OCI-LY1 (cell line): Measurements from ENCODE around the gene NDUFAF8.

Source experiments
- H2AFZ ChIP-seq: fragments of 200-600 bp; sonication (generic), shearing (Covaris generic); 2 replicates; pipeline ENCODE4 v1.6.0; 2014; ENCODE audit warnings: antibody characterized with exemption, mild to moderate bottlenecking, low read length
- H3F3A ChIP-seq: fragments of 200-600 bp; sonication (generic), shearing (Covaris generic); 2 replicates; pipeline ENCODE4 v1.6.0; 2014; ENCODE audit warnings: mild to moderate bottlenecking, antibody characterized with exemption, low read length, moderate library complexity; ENCODE audit not compliant: insufficient read depth
- H3K27ac ChIP-seq: fragments of 200-600 bp; sonication (generic); 2 replicates; pipeline ENCODE4 v1.5.1; 2014; ENCODE audit warnings: low read length, mixed run types, mild to moderate bottlenecking, low read depth; ENCODE audit not compliant: poor library complexity, severe bottlenecking
- H3K27me3 ChIP-seq: fragments of 200-600 bp; sonication (generic); 2 replicates; pipeline ENCODE4 v1.6.0; 2014; ENCODE audit warnings: antibody characterized with exemption, mild to moderate bottlenecking, low read length, moderate library complexity; ENCODE audit not compliant: insufficient read depth
- H3K36me3 ChIP-seq: fragments of 200-600 bp; sonication (generic); 2 replicates; pipeline ENCODE4 v1.6.1; 2014; ENCODE audit warnings: mild to moderate bottlenecking, antibody characterized with exemption, low read length, moderate library complexity, mixed read lengths; ENCODE audit not compliant: insufficient read depth
- H3K4me1 ChIP-seq: fragments of 200-600 bp; sonication (generic); 2 replicates; pipeline ENCODE4 v1.5.1; 2014; ENCODE audit warnings: mild to moderate bottlenecking, low read length, moderate library complexity; ENCODE audit not compliant: insufficient read depth, severe bottlenecking
- H3K4me2 ChIP-seq: fragments of 200-600 bp; sonication (generic), shearing (Covaris generic); 2 replicates; pipeline ENCODE4 v1.6.1; 2014; ENCODE audit warnings: low read length
- H3K4me3 ChIP-seq: fragments of 200-600 bp; sonication (generic); 2 replicates; pipeline ENCODE4 v1.5.1; 2014; ENCODE audit warnings: low read length, low read depth, mild to moderate bottlenecking, mixed read lengths; ENCODE audit not compliant: poor library complexity, severe bottlenecking
- H3K79me2 ChIP-seq: fragments of 200-600 bp; shearing (Covaris generic); 2 replicates; pipeline ENCODE4 v1.6.1; 2016; ENCODE audit warnings: mixed run types, low read length, mixed read lengths; ENCODE audit not compliant: insufficient read depth
- H3K9ac ChIP-seq: fragments of 200-600 bp; sonication (generic), shearing (Covaris generic); 2 replicates; pipeline ENCODE4 v1.6.1; 2014; ENCODE audit warnings: mild to moderate bottlenecking, low read length, mixed read lengths
- H3K9me2 ChIP-seq: fragments of 200-600 bp; sonication (generic), shearing (Covaris generic); 2 replicates; pipeline ENCODE4 v1.6.1; 2014; ENCODE audit warnings: low read depth, mild to moderate bottlenecking, low read length, mixed read lengths
- H3K9me3 ChIP-seq: fragments of 200-600 bp; shearing (Covaris generic); 2 replicates; pipeline ENCODE4 v1.6.1; 2014; ENCODE audit warnings: low read length, mixed read lengths
- H4K20me1 ChIP-seq: fragments of 200-600 bp; sonication (generic), shearing (Covaris generic); 2 replicates; pipeline ENCODE4 v1.6.0; 2016; ENCODE audit warnings: mild to moderate bottlenecking, low read length; ENCODE audit not compliant: insufficient read depth
- EZH2 ChIP-seq: fragments of 200-600 bp; sonication (generic), shearing (Covaris generic); IDR thresholded peaks from 2 replicates; pipeline ENCODE4 v1.8.0; 2017; ENCODE audit warnings: borderline replicate concordance, mixed run types, mild to moderate bottlenecking, antibody characterized with exemption, low read length, moderate library complexity, mixed read lengths
- TF ChIP-seq, protein P1 (sequence below): fragments of 200-600 bp; sonication (generic), shearing (Covaris generic); IDR thresholded peaks from 2 replicates; pipeline ENCODE4 v1.5.1; 2017; ENCODE audit warnings: mild to moderate bottlenecking, antibody characterized with exemption, low read length, moderate library complexity, mixed read lengths

The NDUFAF8 gene

DNA sequence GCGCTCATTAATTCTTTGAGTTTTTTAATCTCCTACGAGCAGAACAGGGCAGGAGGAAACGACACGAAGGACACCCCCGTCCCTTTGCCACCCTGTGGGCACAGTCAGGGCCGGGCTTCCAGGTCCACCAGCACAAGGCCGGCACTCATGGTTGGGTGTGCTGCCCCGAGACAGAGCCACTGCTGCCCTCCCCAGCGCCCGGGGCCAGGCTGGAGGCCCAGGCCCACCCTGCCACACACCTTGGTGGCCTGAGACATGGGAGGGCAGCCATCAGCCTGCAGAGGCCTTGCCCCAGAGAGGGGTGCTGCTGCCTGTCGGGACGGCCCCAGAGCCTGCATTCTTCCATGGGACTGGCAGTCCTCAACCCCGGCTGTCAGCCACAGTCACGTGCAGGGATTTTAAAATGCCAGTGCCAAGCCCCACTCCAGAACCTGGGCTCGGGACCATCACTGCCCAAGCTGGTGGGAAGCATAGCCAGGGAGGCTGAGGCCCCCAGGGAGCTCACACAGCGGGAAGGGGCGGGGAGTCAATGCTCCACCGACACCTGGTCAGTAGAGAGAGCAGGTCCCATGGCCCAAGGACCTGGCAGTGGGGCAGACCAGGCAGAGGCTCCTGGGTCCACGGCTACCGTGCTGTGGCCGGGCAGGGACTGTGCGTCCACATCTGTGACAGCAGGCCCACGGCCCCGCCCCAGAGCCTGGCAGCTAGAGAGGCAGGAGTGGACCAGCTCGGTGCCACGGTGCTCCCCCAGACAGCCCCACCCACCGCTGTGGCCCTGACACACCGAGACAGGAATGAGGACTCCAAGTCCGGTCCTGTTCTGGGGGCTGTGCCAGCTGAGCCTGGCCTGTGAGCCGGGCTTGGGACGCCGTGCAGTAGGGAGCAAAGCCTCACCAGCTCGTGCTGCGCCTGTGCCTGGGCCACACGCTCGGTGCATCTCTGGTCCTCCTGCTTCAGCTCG lies 43.9 kb upstream of the NDUFAF8 start:
- no peak overlapping the region for H3K4me3 ChIP-seq
- TF ChIP-seq, protein P1, sequence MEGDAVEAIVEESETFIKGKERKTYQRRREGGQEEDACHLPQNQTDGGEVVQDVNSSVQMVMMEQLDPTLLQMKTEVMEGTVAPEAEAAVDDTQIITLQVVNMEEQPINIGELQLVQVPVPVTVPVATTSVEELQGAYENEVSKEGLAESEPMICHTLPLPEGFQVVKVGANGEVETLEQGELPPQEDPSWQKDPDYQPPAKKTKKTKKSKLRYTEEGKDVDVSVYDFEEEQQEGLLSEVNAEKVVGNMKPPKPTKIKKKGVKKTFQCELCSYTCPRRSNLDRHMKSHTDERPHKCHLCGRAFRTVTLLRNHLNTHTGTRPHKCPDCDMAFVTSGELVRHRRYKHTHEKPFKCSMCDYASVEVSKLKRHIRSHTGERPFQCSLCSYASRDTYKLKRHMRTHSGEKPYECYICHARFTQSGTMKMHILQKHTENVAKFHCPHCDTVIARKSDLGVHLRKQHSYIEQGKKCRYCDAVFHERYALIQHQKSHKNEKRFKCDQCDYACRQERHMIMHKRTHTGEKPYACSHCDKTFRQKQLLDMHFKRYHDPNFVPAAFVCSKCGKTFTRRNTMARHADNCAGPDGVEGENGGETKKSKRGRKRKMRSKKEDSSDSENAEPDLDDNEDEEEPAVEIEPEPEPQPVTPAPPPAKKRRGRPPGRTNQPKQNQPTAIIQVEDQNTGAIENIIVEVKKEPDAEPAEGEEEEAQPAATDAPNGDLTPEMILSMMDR: no peak
- no peak for TF ChIP-seq EZH2
- no peak overlapping the region for H3K4me2 ChIP-seq
- H3K4me1 ChIP-seq: no peaks in the 10 kb centered on the region
- no peaks in the 10 kb centered on the region for H3F3A ChIP-seq
- H3K9me2 ChIP-seq: no peaks in the 10 kb centered on the region
- H3K79me2 ChIP-seq: no peaks in the 10 kb centered on the region
- no peaks in the 10 kb centered on the region for H3K36me3 ChIP-seq
- no peaks in the 10 kb centered on the region for H4K20me1 ChIP-seq
- H3K27me3 ChIP-seq: no peaks in the 10 kb centered on the region
- no peak overlapping the region for H3K9ac ChIP-seq
- no peaks in the 10 kb centered on the region for H3K9me3 ChIP-seq
- no peak overlapping the region for H2AFZ ChIP-seq
- H3K27ac ChIP-seq: no peak overlapping the region

DNA sequence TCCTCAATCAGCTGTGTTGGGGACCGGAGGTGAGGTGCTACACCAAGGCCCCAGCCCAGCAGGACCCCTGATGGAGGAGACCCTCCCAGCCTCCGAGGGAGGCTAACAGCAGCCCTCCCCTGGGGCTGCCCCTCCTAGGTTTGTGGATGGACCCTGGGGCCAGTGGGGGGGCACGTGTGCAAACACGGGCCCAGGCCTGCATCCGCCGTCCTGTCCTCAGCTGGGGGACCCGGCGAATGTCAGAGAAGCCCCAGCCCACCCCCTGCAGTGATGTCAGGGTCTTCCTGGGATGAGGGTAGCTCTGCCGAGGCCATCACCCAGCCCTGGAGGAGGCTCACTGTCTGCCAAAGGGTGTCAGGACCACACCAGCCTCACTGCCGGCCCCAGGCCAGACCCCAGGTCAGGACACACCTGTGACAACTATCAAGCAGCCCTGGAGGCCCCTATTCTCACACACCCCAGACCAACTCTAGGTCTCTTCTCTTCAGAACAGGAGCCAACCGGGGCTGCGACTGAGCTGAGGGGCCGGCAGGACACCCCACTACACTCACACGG lies 43.1 kb upstream of the NDUFAF8 start:
- Histone ChIP-seq H3K9ac (no peak overlapping the region), H3K9me2 (no peaks in the 10 kb centered on the region), H4K20me1 (no peaks in the 10 kb centered on the region), H2AFZ (no peak overlapping the region), H3K36me3 (no peaks in the 10 kb centered on the region), H3F3A (no peaks in the 10 kb centered on the region), H3K9me3 (no peaks in the 10 kb centered on the region), H3K4me2 (no peak overlapping the region), H3K79me2 (no peaks in the 10 kb centered on the region), H3K4me3 (no peak overlapping the region), H3K4me1 (peaks cover under 1% of the 10 kb centered on the region), H3K27me3 (no peaks in the 10 kb centered on the region), H3K27ac (no peak overlapping the region)
- TF ChIP-seq, protein P1: no peak
- TF ChIP-seq EZH2: no peak

DNA sequence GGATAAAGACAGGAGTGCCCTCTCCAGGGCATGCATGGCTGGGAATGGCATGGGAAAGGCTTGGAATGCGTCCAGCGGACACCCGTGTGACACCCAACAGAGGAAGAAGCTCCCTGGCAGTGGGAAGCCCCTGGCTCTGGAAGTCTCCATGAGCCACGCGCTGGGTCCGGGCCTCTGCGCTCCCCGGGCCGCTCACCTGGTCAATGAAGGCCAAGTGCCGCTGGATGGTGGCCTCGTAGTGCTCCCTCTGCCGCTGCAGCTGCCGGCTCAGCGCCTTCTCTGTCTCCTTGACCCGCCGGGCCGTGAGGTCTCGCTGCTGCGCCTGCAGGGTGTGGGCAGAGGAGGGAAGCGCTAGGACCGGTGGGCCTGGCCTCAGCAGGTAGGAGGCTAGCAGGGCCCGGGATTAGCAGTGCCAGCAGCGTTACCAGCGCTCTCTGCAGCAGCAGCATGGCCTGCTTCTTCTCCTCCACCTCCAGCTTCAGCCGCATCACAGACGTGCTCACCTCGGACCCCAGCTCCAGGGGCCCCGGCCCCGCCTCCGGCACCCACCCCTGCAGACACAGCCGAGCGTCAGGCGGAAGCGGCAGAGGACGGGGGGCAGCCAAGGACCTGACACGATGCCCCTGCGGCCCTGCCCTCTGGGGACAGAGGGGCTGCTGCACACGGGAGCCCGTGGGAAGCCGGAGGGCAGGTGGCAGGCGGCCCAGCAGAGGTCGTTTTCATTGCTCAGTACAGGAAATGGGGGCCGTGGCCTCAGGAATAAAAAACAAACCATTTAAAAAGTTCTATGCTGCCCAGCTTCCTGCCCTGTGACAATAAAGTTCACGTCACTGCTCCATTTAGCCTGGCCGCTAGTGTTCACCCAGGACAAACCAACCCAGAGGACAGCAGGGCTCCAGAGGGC lies 42.4 kb upstream of the NDUFAF8 start:
- H3K79me2 ChIP-seq: no peaks in the 10 kb centered on the region
- no peaks in the 10 kb centered on the region for H3K9me2 ChIP-seq
- H3K4me3 ChIP-seq: no peak overlapping the region
- no peaks in the 10 kb centered on the region for H3K27me3 ChIP-seq
- H3K36me3 ChIP-seq: peaks cover 3% of the 10 kb centered on the region; the same call in 1 of the 2 replicates
- no peak overlapping the region for H3K9ac ChIP-seq
- H4K20me1 ChIP-seq: no peaks in the 10 kb centered on the region
- TF ChIP-seq, protein P1: no peak
- no peak for TF ChIP-seq EZH2
- H3K9me3 ChIP-seq: no peaks in the 10 kb centered on the region
- H3K4me1 ChIP-seq: peaks cover 6% of the 10 kb centered on the region
- H3F3A ChIP-seq: no peaks in the 10 kb centered on the region
- no peak overlapping the region for H3K4me2 ChIP-seq
- no peak overlapping the region for H2AFZ ChIP-seq
- no peak overlapping the region for H3K27ac ChIP-seq
